Breast epithelium (tissue), 3 donors: ENCODE results near the gene ABCA1.

Source experiments
- CTCF ChIP-seq, 3 donors: fragments of 450-650 bp; IDR thresholded peaks; one replicate each; pipeline ENCODE4 v1.5.1; 2016 to 2017; ENCODE audit warnings: antibody characterized with exemption in 3 of 3, mild to moderate bottlenecking in 3 of 3, moderate library complexity in 3 of 3
- POLR2A ChIP-seq: fragments of 450-650 bp; IDR thresholded peaks from one replicate; pipeline ENCODE4 v1.6.1; 2016; ENCODE audit warnings: antibody characterized with exemption, mild to moderate bottlenecking, moderate library complexity
- POLR2AphosphoS5 ChIP-seq, 3 donors: sonication (generic); formaldehyde crosslinking; IDR thresholded peaks; one replicate each; pipeline ENCODE4 v1.6.1; 2017; ENCODE audit warnings: antibody characterized with exemption in 3 of 3

GRCh38 chr9:104831681-104832080 is 96.3 kb downstream of the ABCA1 start:
- TF ChIP-seq CTCF (IDR thresholded peaks at IDR 0.05), result no peak
- TF ChIP-seq POLR2A, result no peak
- TF ChIP-seq POLR2AphosphoS5 (IDR thresholded peaks at IDR 0.05), result no peak
